Superior temporal gyrus (tissue), 1 donor: ENCODE data around the gene ZFYVE16.
"Not testable (repeated sequence)": the region's sequence is repeated elsewhere in the genome, so short reads cannot be mapped to it uniquely, and the experiment has no call there.

Experiments
- DNase-seq: peaks from one replicate; pipeline ENCODE4 v3.0.0-alpha.2; 2016; ENCODE audit errors: extremely low spot score

The ZFYVE16 gene

GRCh38 chr5:80409367-80409966 is 1.6 kb downstream of the ZFYVE16 start:
- peak; percentile 72 for DNase-seq

DNA sequence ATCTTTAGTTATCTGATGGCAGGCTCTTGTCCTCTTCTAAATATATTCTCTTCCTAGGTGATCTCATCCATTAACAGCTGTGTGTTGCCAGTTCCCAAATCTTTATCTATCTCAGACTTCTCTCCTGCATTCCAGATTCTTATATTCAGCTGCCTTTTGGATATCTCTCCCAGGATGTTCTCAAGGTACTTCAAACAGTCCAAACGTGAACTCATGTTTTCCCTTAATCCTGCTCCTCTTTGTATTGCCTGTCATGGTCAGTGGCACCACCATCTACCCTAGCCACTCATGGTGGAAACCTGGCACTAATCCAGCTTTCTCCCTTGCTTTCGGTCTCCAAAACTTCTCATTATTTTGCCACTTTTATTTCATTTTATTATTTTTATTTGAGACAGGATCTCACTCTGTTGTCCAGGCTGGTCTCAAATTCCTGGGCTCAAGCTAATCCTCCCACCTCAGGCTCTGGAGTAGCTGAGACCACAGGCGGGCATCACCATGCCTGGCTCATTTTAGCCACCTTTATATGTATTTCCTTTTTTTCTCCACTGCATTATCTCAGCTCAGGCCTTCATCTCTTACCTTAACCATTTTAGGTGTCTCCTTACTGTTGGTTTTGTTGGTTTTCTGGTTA is 3.8 kb downstream of the ZFYVE16 start:
- DNase-seq, result no peak

- peak; percentile 2 for DNase-seq
Measured at GRCh38 chr5:80414113-80414512, 6.2 kb downstream of the ZFYVE16 start.

- DNase-seq, result no peak
Measured at GRCh38 chr5:80417973-80418372, 10.1 kb downstream of the ZFYVE16 start.

- DNase-seq, result not testable (repeated sequence)
Measured at GRCh38 chr5:80424365-80424764, 16.5 kb downstream of the ZFYVE16 start.

DNA sequence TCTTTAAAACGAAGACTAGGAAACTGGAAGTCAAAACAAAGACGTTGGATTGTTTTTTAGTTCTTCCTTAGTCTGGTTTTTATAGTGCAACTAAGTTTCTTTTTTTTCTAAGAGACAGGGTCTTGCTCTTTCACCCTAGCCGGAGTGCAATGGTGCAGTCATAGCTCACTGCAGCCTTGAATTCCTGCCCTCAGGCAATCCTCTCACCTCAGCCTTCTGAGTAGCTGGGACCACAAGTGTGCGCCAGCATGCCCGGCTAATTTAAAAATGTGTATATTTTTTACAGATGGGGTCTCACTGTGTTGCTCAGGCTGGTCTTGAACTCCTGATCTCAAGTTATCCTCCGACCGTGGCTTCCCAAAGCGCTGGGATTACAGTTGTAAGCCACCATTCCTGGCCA is 27.6 kb downstream of the ZFYVE16 start:
- DNase-seq, result no peak

DNA sequence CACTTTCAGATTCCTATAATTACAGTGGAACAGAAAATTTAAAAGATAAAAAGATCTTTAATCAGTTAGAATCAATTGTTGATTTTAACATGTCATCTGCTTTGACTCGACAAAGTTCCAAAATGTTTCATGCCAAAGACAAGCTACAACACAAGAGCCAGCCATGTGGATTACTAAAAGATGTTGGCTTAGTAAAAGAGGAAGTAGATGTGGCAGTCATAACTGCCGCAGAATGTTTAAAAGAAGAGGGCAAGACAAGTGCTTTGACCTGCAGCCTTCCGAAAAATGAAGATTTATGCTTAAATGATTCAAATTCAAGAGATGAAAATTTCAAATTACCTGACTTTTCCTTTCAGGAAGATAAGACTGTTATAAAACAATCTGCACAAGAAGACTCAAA is 29.5 kb downstream of the ZFYVE16 start:
- no peak for DNase-seq

DNA sequence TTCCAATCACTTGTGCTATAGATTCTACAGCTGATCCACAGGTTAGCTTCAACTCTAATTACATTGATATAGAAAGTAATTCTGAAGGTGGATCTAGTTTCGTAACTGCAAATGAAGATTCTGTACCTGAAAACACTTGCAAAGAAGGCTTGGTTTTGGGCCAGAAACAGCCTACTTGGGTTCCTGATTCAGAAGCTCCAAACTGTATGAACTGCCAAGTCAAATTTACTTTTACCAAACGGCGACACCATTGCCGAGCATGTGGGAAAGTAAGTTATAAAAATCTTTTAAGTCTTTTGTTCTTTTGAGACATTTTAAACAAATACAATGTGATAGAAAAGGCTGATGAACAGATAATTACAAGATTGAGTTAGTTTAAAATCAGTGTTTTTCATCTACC is 30.9 kb downstream of the ZFYVE16 start:
- DNase-seq, result no peak

DNA sequence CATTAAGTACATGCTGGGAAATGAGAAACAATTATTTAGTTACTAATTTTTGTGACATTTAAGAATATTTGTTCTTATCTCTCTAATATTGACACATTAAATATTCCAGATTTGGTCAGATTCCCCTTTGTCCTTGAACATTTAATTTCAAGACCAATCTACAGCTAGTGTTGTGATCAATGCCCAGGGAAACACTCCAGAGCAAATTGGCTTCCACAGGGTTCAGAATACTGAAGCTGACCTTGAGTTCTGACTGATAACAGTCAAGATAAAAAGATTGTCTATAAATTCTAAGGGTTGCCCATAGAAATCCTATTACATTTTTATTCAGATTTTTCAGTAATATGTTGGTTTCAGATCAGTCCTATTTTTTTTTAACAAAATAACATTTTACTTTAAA is 31.3 kb downstream of the ZFYVE16 start:
- DNase-seq, result no peak

DNA sequence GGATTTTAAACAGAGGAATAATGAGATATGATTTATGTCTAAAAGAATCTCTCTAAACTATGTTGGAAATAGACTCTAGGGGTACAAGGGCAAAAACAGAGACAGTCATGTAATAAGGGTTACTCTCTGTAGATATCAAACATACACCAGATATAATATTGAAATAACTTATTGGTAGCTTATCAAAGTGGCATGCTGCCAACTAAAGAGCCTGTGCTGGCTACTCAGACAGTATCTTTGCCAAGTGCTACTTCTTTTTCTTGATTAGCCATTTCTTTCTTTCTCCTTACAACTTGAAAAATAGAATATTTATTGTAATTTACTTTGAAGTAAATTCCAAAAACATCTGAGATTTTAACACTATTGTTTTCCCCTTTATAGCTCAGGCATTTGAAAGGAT is 34.9 kb downstream of the ZFYVE16 start:
- no peak for DNase-seq

- DNase-seq, result no peak
Measured at GRCh38 chr5:80453366-80453765, 45.5 kb downstream of the ZFYVE16 start.

GRCh38 chr5:80463269-80463668 is 55.4 kb downstream of the ZFYVE16 start:
- no peak for DNase-seq

GRCh38 chr5:80466669-80467485 is 59.0 kb downstream of the ZFYVE16 start:
- no peak for DNase-seq

DNA sequence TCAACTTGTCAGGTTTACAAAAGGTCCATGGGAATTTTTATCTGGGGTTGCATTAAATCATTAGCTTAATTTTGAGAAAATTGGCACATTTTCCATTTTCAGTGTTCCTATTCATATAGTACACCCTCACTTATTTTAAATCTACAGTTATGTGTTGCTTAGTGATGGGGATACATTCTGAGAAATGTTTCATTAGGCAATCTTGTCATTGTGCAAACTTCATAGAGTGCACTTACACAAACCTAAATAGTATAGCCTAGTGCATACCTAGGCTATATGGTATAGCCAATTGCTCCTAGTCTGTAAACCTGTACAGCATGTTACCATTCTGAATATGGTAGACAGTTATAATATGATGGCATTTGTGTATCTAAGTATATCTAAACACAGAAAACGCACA is 60.3 kb downstream of the ZFYVE16 start:
- no peak for DNase-seq

DNA sequence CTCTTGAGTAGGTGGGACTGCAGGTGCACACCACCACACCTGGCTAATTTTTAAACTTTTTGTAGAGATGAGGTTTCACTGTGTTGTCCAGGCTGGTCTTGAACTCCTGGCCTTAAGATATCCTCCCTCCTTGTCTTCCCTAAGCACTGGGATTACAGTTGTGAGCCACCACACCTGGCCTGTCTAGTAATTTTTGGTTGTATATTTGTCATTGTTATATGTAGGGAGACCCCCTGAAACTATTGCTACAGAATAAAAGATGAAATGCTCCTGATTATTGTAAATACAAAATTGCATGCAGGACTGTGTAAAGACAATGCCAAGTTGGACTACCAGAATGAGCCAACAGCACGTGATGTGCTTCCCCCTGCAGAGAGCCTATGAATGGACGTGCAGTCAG is 62.8 kb downstream of the ZFYVE16 start:
- DNase-seq, result not testable (repeated sequence)

DNA sequence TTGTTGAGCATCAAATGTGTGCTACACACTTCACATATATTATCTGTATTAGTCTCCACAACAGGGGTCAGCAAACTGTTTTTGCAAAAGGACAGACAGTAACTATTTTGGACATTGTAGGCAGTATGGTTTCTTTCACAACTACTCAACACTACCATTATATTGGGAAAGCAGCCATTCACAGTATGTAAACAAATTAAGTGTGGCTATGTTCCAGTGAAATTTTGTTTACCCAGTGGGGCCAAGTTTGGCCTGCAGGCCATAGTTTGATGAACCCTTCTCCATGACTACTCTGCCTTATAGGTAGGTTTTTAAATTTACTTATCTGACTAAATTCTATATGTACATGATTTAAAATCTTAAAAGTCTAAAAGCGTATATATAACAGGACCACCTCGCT is 67.1 kb downstream of the ZFYVE16 start:
- no peak for DNase-seq

DNA sequence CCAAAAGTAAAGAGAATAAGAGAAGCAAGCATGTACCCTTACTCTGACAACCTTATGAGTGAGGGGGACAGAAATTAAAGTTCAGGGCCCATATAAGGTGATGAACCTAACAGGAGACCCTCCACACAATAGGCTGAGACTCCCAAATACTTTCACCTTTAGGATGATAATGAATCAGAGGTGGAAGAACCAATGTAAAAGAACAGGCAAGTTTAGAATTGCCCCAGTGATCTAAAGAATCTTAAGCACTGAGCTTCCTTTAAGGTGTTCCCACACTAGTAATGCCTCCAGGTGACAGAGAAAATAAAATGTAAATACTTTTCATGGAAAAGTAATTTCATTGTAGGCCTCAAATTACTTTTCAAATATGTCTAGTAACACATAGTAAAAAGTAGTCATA is 71.8 kb downstream of the ZFYVE16 start:
- no peak for DNase-seq

DNA sequence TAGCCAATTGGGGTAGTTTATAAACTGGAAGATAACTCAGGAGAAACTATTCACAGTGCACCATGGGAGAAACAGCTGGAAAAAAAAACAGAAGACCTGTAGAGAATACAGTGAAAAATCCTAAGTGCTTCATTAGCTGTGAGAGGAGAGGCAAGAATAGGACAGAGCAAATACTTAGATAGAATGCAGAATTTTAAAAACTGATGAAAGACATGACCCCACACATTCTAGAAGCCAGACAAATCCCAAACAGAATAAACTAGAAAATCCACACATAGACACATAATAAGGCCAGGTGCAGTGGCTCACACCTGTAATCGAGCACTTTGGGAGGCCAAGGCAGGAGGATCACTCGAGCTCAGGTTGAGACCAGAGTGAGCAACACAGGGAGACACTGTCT is 72.5 kb downstream of the ZFYVE16 start:
- no peak for DNase-seq

DNA sequence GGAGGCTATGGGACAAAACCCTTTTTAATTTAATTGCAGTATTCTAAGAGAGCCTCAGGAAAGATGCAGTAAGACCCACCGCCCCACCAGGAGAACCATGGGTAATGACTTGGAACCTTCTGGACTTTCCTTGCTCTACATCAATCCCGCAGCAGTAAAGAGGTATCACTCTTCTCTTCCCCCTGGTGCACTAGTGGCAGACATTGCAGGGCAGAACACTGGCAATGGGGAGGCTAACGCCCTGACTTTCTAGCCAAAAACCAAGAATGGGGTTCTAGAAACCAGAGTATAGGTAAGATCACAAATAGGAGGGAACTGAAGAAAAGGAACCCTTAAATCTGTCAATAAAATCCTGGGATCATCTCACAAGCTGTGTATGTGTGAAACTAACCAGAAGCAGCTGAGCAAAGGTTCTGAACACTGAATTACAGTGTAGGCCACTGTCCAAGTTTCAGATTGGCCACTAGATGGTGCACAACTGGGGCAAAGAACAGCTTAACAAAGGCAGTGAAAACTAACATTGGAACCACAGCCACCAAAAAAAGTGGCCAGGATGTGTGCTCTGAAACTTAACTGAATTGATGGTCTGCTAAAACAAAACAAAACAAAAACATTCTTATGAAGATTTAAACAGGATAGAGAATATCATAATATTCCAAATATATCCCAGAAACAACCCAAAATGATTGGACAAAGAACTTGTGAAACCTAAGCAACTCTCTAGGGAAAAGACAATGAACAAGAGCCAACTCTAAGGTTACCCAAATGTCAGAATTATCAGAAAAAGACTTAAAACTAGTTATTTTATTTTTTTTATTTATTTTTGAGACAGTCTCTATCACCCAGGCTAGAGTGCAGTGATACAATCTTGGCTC is 73.4 kb downstream of the ZFYVE16 start:
- peak; percentile 46 for DNase-seq

DNA sequence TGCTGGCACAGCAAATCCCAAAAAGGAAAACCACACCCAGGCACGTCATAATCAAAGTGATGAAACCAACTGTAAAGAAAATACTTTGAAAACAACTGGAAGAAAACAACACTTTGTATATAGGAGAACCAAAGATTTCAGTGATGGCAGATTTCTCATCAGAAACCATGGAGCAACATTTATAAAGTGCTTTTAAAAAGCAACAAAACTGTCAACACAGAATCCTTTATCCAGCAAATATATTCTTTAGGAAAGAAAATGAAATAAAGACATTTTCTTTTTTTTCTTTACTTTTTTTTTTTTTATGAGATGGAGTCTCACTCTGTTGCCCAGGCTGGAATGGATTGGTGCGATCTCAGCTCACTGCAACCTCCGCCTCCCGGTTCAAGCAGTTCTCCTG is 74.7 kb downstream of the ZFYVE16 start:
- DNase-seq, result no peak

DNA sequence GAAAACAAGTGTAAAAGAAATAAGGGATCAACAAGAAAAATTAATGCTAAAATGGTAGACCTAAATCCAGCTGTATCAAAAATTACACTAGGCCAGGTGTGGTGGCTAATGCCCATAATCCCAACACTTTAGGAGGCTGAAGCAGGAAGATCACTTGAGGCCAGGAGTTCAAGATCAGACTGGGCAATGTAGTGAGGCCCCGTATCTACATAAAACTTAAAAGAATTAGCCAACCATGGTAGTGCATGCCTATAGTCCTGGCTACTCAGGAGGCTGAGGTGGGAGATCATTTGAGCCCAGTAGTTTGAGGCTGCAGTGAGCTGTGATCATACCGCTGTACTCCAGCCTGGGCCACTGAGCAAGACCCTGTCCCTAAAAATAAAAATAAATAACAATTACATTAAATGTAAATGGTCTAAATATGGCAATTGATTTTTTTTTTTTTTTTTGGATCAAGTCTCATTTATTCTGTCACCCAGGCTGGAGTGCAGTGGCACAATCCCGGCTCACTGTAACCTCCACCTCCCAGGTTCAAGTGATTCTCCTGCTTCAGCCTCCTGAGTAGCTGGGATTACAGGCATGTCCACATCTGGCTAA is 75.9 kb downstream of the ZFYVE16 start:
- DNase-seq, result no peak

- DNase-seq, result no peak
Measured at GRCh38 chr5:80487444-80487828, 79.6 kb downstream of the ZFYVE16 start.
